GM18870 (cell line): Measurements from ENCODE around the gene CTCF.
"Not testable (repeated sequence)": the region's sequence is repeated elsewhere in the genome, so short reads cannot be mapped to it uniquely, and the experiment has no call there.

Experiments
- ATAC-seq: cut with Tn5 transposase; IDR thresholded peaks from one replicate; pipeline ENCODE4 v1.9.1; 2021; ENCODE audit warnings: moderate library complexity; ENCODE audit not compliant: unreplicated experiment

CTCF gene

DNA sequence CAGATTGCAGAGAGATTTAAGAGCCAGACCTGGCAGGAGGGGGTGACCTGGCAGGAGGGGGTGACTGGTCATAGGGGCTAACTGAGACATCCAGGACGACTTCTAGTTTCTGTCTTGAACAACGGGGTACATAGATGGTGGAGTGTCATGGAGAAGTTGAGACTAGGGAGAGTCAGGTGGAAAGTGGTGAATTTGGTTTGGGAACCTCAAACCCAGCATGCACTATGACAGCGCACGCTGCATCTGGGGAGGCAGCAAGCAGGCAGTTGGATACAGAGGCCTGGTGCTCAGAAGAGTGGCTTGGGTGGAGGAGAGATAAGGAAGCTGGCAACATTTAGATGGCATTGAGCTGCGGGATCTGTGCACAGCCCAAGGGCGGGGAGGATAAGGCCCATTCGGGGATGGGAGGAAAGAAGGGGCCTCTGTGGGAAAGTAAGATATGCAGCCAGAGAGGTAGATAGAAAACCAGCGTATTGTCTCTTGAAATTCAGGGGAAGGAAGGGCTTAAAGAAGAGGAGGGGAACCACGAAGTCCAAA is 29.2 kb upstream of the CTCF start:
- no peak for ATAC-seq

DNA sequence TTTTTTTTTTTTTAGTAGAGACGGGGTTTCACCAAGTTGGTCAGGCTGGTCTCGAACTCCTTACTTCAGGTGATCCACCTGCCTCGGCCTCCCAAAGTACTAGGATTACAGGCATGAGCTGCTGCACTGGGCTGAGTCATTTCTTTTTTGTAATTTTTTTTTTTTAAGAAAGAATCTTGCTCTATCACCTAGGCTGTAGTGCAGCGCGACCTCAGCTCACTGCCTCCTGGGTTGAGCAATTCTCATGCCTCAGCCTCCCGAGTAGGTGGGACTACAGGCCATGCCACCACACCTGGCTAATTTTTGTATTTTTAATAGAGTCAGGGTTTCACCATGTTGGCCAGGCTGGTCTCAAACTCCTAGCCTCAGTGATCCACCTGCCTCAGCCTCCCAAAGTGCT is 28.3 kb upstream of the CTCF start:
- not testable (repeated sequence) for ATAC-seq

DNA sequence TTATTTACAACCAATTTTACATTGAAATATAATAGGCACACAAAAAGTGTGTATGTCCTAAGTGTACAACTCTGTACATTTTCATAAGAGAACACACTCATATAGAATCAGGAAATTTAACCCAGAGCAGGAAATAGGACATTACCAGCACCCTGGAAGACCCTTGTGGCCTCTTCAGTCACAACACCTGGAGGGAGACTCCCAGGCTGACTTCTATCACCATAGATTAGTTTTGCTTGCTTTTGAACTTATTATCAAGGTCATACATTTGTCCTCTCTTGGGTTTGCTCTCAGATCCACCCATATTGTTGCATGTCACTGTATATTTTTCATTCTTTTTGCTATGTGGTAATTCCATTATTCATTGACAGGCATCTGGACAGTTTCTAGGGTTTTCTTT is 27.9 kb upstream of the CTCF start:
- ATAC-seq = no peak

DNA sequence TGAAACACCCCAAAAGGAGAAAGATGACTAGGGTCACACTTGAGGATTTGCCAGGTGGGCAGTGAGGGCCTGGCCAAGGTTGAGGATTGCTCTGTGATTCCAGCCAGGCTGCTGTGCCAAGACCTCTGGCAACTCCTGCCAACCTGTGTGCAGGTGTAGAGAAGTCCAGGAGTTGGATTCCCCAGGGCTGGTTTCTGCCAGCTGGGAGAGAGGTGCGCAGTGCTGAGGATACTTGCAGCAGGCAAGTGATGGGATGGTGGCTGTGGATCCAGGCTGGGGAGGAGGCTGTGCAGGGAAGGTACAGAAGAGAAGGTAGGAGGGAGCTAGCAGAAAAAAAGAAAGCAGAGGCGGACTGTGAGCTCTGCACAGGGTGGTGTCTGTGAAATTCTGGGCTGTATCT is 27.1 kb upstream of the CTCF start:
- ATAC-seq = no peak

DNA sequence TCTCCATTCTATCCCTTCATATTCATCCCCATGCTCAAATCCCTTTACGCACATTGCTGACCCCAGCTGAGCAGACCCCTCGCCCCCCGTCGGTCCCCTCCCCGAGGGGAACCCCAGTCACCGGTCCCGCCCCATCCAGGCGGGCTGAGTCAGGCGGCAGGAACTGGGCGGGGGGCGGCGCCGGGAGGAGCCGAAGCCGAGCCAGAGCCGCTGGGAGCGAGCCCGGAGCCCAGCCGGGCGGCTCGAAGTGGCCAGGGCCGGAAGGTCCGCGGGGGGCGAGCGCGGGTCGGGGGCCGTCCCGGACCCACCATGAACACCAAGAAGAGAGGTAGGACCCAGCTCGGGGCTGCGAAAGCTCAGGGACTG is 25.1 kb upstream of the CTCF start:
- no peak for ATAC-seq

DNA sequence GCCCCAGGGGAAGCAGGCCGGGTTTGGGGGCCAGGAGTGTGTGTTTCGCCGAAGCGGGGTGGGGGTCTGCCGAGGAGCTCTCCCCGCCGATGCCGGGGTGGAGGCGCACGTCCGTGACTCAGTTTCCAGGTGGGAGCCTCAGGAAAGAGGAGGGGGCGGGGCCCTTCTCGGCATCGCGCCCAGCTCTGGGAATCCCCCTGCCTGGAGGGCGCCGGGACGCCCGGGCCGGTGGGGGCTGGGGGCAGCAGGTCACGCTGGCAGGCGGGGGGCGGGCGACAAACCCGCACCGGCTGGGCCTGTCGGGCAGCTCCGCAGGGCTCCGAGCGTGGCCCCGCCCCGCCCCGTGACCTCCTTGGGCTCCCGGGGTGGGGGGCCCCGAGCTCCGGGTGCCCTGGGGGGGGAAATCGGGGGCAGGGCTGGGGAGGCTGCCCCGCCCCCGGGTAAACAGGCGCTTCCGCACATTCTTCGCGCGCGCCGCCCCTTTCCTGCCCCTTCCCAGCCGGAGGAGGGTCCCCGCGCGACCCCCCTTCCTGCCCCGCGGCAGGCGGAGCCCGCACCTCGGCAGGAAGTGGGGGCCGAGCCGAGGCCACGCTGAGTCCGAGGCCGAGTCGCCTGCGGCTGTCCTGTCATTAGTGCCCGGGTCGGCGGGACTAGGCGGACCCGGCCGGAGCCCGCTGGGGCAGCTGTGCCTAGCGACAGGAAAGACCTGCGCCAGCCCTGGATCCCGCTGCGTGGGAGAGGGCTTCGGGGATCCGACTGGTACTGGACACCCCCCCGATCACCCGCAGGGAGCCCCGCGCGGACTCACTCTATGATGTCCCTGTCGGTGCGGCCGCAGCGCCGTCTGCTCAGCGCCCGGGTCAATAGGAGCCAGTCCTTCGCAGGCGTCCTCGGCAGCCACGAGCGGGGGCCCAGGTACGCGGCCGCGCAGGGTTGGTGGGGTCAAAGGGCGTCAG is 24.4 kb upstream of the CTCF start:
- ATAC-seq = no peak

DNA sequence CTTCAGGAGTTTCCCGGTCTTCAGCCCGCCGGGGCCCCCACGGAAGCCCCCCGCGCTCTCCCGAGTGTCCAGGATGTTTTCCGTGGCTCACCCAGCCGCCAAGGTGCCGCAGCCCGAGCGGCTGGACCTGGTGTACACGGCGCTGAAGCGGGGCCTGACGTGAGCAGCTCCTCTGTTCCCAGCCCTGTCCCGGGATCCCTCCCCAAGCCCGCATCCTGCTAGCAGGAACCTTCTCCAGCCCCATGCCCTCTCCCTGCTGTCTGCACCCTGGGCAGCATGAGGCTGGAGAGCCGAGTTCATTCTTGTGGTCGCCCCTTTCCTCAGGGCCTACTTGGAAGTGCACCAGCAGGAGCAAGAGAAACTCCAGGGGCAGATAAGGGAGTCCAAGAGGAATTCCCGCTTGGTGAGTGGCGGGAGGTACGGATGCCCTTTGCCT is 23.6 kb upstream of the CTCF start:
- ATAC-seq = no peak

DNA sequence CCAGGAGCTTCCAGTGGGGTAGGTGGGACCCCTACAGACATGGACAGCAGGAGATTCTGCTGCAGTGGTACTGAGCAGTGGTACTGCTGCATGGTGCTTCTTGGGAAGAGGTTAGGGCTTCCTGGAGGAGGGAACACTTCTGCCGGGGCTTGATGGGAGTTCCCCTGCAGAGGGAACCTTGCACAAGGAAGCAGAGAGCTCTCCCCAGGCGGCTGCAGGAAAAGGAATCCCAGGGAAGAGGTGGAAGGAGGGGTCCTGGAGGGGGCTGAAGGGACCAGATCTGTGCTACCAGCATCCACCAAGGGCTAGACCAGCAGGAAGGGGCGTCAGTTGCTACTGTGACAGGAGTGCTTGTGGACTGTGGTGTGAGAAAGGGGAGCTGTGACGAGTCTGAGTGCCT is 23.1 kb upstream of the CTCF start:
- no peak for ATAC-seq

DNA sequence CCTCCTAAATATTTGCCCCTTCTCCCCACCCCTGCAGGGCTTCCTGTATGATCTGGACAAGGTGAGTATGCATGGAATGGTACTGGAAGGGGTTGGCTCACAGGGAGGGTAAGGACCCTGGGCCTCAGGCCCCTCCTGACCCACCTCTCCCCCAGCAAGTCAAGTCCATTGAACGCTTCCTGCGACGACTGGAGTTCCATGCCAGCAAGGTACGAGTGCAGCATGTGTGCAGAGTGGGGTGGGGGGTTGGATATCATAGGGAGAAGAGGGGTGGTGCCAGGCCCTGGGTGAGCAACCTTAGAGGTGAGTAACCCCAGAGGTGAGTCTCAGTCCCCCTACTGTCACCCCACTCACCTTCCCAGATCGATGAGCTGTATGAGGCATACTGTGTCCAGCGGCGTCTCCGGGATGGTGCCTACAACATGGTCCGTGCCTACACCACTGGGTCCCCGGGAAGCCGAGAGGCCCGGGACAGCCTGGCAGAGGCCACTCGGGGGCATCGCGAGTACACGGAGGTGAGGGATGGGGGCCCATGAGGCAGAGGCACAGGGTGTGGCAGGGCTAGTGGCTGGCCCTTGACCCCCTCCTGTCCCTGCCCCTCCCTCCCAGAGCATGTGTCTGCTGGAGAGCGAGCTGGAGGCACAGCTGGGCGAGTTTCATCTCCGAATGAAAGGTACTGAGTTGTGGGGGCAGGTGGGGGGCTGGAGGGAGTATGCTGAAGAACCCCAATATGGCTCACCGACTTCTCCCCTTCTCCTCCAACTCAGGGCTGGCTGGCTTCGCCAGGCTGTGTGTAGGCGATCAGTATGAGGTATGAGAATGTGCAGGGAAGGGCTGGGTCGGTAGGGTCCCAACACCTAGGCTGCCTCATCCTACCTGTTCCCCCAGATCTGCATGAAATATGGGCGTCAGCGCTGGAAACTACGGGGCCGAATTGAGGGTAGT is 22.4 kb upstream of the CTCF start:
- ATAC-seq = no peak

DNA sequence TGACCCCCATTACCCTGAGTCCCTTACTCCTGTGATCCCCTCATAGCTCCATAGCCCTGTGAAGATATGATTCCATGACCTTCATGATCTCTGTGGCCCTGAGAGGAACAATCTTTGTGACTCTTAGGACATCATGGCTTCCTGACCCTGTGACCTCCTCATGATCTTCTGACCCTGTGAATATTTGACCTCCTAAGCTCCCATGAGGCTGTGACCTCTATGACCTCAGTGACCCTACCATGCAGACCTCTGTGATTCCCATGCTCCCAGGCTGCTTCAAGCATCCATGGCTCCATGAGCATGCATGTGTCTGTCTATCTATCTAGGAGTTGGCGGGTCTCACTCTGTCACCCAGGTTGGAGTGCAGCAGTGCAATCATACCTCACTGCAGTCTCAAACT is 21.6 kb upstream of the CTCF start:
- no peak for ATAC-seq

DNA sequence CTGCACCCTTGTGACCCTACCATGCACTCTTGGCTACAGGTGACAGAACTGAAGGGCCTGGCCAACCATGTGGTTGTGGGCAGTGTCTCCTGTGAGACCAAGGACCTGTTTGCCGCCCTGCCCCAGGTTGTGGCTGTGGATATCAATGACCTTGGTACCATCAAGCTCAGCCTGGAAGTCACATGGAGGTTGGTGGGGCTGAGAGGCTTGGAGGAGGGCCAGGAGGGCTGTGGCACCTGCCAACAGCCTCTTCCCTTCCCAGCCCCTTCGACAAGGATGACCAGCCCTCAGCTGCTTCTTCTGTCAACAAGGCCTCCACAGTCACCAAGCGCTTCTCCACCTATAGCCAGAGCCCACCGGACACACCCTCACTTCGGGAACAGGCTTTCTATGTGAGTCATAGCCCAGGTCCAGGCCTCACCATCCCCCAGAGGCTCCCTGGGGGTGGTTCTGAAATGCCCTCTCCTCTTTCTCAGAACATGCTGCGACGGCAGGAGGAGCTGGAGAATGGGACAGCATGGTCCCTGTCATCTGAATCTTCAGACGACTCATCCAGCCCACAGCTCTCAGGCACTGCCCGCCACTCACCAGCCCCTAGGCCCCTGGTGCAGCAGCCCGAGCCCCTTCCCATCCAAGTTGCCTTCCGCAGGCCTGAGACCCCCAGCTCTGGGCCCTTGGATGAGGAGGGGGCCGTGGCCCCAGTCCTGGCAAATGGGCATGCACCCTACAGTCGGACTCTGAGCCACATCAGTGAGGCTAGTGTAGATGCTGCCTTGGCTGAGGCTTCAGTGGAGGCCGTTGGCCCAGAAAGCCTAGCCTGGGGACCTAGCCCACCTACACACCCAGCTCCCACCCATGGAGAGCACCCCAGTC is 20.7 kb upstream of the CTCF start:
- no peak for ATAC-seq

DNA sequence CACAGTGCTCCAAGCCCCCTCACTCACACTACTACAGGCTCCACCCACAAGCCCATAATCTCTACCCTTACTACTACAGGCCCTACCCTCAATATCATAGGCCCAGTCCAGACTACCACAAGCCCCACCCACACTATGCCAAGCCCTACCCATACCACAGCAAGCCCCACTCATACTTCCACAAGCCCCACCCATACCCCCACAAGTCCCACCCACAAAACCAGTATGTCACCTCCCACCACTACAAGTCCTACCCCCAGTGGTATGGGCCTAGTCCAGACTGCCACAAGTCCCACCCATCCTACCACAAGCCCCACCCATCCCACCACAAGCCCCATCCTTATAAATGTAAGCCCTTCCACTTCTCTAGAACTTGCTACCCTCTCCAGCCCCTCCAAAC is 19.9 kb upstream of the CTCF start:
- no peak for ATAC-seq

DNA sequence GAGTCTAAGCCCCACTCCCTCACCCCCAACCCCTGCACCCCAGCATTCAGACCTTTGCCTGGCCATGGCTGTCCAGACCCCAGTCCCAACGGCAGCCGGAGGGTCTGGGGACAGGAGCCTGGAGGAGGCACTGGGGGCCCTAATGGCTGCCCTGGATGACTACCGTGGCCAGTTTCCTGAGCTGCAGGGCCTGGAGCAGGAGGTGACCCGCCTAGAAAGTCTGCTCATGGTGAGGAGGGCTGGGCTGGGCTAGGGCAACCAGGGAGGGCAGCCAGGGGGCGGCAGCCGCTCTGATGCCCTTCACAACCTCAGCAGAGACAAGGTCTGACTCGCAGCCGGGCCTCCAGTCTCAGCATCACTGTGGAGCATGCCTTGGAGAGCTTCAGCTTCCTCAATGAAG is 19.3 kb upstream of the CTCF start:
- ATAC-seq = no peak

DNA sequence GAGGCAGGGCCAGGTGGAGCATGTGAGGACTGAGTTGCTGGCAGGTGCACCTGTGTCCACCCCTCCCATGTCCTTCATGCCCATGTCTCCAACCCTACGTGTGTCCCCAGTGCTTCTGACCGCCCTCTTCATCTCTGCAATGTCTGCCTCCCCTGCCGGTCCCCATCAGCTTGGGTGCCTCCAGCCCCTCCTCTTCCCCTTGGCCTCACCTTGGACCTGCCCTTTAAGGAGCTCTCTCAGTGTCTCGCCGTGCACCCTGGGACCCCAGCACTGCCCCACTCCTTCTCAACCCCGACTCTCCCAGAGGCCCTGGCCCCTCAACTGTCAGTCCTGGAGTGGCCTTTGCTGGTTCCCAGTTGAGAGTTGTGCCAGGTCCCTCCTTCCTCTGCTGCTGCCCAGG is 18.7 kb upstream of the CTCF start:
- no peak for ATAC-seq

DNA sequence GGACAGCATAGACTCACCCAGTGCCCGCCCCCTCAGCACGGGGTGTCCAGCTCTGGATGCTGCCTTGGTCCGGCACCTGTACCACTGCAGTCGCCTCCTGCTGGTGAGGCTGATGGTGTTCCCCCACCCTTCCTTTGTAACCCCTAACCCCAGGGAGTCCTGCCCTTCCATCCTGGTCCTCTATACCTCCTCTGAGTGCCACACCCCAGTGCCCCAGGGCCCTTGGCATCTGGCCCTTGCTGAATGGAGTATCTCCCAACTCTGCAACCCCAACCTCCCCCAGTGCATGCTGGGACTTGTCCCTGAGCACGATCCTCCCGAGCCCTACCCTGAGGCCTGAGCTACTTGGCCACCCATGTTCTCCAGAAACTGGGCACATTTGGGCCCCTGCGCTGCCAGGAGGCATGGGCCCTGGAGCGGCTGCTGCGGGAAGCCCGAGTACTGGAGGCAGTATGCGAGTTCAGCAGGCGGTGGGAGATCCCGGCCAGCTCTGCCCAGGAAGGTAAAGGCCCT is 17.9 kb upstream of the CTCF start:
- ATAC-seq = no peak

DNA sequence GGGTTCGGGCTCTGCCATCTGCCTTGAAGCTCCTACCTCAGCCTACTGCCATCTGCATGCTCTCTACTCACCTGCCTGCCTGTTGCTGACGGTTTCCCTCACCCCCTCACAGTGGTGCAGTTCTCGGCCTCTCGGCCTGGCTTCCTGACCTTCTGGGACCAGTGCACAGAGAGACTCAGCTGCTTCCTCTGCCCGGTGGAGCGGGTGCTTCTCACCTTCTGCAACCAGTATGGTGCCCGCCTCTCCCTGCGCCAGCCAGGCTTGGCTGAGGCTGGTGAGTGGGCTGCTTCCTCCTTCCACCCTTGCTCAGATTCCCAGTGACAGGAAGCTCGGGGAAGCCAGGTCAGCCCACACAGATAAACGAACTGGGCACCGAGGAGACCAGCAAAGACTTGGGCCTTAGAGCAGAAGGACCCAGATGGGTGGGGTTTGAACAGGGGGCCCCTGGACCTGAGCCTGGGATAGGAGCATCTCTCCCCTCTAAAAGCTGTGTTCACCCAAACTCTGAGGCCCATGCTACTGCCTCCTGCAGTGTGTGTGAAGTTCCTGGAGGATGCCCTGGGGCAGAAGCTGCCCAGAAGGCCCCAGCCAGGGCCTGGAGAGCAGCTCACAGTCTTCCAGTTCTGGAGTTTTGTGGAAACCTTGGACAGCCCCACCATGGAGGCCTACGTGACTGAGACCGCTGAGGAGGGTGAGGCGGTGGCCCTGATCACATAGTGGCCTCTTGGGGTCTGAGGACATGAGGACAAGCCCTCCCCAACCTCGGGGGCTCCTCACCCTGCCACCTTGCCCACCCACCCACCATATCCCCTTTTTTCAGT is 17.3 kb upstream of the CTCF start:
- ATAC-seq = no peak

DNA sequence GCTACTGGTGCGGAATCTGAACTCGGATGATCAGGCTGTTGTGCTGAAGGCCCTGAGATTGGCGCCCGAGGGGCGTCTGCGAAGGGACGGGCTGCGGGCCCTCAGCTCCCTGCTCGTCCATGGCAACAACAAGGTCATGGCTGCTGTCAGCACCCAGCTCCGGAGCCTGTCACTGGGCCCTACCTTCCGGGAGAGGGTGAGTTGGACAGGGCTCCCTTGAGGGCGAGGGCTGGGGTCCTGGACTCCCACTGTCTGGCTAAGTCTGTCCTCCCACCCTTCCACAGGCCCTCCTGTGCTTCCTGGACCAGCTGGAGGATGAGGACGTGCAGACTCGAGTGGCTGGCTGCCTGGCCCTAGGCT is 16.7 kb upstream of the CTCF start:
- no peak for ATAC-seq

DNA sequence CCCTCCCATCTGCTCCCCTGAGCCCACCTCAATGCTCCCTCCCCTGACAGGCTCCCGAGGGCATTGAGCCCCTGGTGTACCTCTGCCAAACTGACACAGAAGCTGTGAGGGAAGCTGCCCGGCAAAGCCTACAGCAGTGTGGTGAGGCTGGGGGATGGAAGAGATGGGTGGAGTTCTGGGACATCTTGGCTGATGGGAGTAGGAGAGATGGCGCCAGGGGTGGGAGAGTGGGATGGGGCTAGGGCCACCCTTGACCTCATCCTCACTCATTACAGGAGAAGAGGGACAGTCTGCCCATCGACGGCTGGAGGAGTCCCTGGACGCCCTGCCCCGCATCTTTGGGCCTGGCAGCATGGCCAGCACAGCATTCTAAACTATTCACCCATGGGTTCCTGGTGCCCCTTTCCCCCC is 16.2 kb upstream of the CTCF start:
- ATAC-seq = no peak

DNA sequence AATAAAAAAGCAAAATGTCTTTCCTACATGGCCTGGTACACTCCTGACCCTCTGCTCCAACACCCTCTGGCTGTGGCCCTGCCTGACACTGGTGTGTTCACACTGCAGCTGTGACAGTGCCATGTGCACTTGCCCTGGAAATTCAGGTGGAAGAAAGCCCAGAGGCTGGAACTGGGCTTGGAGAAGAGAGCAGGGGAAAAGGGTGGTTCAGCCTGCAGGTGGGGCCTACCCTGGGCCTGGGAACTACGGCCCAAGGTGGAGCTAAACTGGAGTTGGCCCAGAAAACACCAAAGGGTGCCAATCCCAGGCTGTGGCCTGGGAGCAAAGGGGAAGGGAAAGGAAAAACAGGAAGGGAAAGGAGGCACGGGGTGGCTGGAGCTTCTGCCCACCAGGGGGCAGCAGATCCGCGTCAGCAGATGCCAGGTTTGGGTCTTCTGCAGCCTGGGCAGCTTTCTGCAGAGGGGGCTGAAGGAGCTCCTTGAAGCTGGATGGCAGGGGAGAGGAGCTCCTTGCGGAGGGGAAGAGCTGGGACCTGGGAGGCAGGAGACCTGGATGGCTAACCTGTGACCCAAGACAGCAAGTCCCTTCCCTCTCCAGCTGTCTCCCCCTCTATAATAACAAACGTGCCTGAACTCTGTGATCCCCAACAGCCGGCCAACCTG is 15.4 kb upstream of the CTCF start:
- no peak for ATAC-seq
